ENCODE results near the gene SCN3A. TPM values are rescaled to one million over a fixed set of nuclear protein-coding genes. Genes with fewer than 3 reads are reported as not detected.

SCN3A gene
- total and polyA plus RNA-seq, 2 donors (not counting 3 experiments of a cell fraction or from before 2014, with no cell fraction given), result not detected

DNA sequence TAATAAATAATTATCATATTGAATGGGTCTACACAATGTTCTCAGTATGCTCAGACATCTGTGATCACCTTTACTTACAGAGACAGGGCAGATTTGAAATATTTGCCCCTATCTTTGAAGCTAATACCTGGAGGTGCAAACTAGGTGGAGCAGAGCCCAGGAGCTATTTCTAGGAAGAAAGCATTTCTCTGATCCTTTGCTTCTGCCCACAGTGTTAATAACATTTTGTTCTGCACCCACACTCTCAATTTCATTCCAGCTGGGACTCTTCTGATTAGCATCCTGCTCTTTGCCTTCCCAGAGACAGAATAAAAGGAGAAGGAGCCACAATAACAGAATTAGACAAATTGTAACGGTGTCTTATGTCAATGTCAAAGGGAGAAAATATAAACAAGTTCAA is 23.7 kb upstream of the SCN3A start:
- CTCF ChIA-PET, result interaction anchor here (1.0 kb wide), 2 partner anchors 12 to 24 kb away, joined by 4 to 5 read pairs; partner anchors contain the start of genes SCN2A and SCN3A
- TF ChIP-seq POLR2A (IDR thresholded peaks at IDR 0.05; ENCODE audit: low read depth, low read length), result no peak
- no peak for TF ChIP-seq FOS (IDR thresholded peaks at IDR 0.05; ENCODE audit: borderline replicate concordance, insufficient read depth, low read length)
- no peak for TF ChIP-seq MYC (IDR thresholded peaks at IDR 0.05; ENCODE audit: low read depth, low read length)
- no peak for TF ChIP-seq POLR2AphosphoS5 (IDR thresholded peaks at IDR 0.05; ENCODE audit: insufficient read depth, low read depth, low read length)
- TF ChIP-seq EZH2 (IDR thresholded peaks at IDR 0.05; ENCODE audit: borderline replicate concordance, low read depth, low read length, severe bottlenecking), result no peak
- TF ChIP-seq, protein P1, sequence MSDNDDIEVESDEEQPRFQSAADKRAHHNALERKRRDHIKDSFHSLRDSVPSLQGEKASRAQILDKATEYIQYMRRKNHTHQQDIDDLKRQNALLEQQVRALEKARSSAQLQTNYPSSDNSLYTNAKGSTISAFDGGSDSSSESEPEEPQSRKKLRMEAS (IDR thresholded peaks at IDR 0.05; ENCODE audit: insufficient read depth, insufficient read length), result no peak
- TF ChIP-seq, protein P2, sequence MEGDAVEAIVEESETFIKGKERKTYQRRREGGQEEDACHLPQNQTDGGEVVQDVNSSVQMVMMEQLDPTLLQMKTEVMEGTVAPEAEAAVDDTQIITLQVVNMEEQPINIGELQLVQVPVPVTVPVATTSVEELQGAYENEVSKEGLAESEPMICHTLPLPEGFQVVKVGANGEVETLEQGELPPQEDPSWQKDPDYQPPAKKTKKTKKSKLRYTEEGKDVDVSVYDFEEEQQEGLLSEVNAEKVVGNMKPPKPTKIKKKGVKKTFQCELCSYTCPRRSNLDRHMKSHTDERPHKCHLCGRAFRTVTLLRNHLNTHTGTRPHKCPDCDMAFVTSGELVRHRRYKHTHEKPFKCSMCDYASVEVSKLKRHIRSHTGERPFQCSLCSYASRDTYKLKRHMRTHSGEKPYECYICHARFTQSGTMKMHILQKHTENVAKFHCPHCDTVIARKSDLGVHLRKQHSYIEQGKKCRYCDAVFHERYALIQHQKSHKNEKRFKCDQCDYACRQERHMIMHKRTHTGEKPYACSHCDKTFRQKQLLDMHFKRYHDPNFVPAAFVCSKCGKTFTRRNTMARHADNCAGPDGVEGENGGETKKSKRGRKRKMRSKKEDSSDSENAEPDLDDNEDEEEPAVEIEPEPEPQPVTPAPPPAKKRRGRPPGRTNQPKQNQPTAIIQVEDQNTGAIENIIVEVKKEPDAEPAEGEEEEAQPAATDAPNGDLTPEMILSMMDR (IDR thresholded peaks at IDR 0.05; ENCODE audit: extremely low read depth in 1 of 2, insufficient read depth in 1 of 2, low read depth in 1 of 2, low read length in 2 of 2), result no peak
- no peak for TF ChIP-seq GATA2 (IDR thresholded peaks at IDR 0.05; ENCODE audit: insufficient read depth, insufficient read length, low read depth, low read length)
- no peak for TF ChIP-seq JUN (IDR thresholded peaks at IDR 0.05; ENCODE audit: borderline replicate concordance, insufficient read depth, insufficient read length, low read depth)
- Histone ChIP-seq H3K4me2 (ENCODE audit: insufficient read depth, low read length) (no peak overlapping the region), H3K27me3 (ENCODE audit: control insufficient read depth in 2 of 2, insufficient read depth in 2 of 2, low read length in 2 of 2) (no peaks in the 10 kb centered on the region), H3K9me3 (replicated peaks; ENCODE audit: control insufficient read depth, insufficient read depth, low read length) (no peaks in the 10 kb centered on the region), H3K4me1 (ENCODE audit: control insufficient read depth, extremely low read depth, insufficient read depth, low read length) (no peaks in the 10 kb centered on the region), H3K4me3 (replicated peaks in 1 of 3; ENCODE audit: insufficient read depth in 1 of 3, low read depth in 1 of 3, low read length in 3 of 3) (no peak overlapping the region), H3K9me1 (replicated peaks; ENCODE audit: control insufficient read depth, extremely low read depth, insufficient read depth, low read length) (no peaks in the 10 kb centered on the region), H2AFZ (ENCODE audit: low read depth, low read length) (no peak overlapping the region), H4K20me1 (replicated peaks; ENCODE audit: control insufficient read depth, extremely low read depth, insufficient read depth, low read length) (no peaks in the 10 kb centered on the region), H3K36me3 (ENCODE audit: control insufficient read depth in 2 of 2, extremely low read depth in 1 of 2, insufficient read depth in 2 of 2, low read length in 2 of 2) (no peaks in the 10 kb centered on the region), H3K9ac (replicated peaks; ENCODE audit: extremely low read depth, insufficient read depth, low read length) (no peak overlapping the region), H3K27ac (ENCODE audit: insufficient read depth, low read depth, low read length) (no peak overlapping the region), H3K79me2 (ENCODE audit: control insufficient read depth, insufficient read depth, low read length) (no peaks in the 10 kb centered on the region)
- no peak for DNase-seq (ENCODE audit: low read depth, low spot score)
- dilution Hi-C loops (cut with MboI; ENCODE audit: extremely low pct_ligation_motif_present, low sequenced_read_pairs), result no loop called here
- no TSS peak for BruUV-seq (replicated peaks)
- POLR2A ChIA-PET, result no interaction called here
- intact Hi-C loops (cut with micrococcal nuclease), result no loop called here
- no peak for FAIRE-seq
